H1 (cell line): Measurements from ENCODE around the gene RCBTB1. TPM values are rescaled to one million over a fixed set of nuclear protein-coding genes. Genes with fewer than 3 reads are reported as not detected.
A peak's percentile ranks its signal among the peaks of the same experiment; 100 is the strongest.

Experiments used
- CTCF ChIA-PET: fragments of 300-600 bp; sonication (Branson Sonifier 250); formaldehyde crosslinking; loops from one replicate; lab custom pipeline; 2021; ENCODE audit not compliant: partially characterized antibody; lab: Charles Lee
- POLR2A ChIA-PET: fragments of 300-600 bp; sonication (Branson Sonifier 250); formaldehyde crosslinking; loops from one replicate; lab custom pipeline; 2021; ENCODE audit warnings: inconsistent platforms; ENCODE audit not compliant: partially characterized antibody; lab: Charles Lee
- DNase-seq, 2 experiments: peaks; one replicate each; pipeline versions ENCODE4 v3.0.0 to v3.0.0-alpha.2; 2010 to 2022; ENCODE audit warnings: low spot score in 2 of 2, low read depth in 1 of 2, mixed read lengths in 1 of 2
- FAIRE-seq: peaks from 2 replicates; lab custom pipeline; 2011; peaks lifted over from hg19 to GRCh38; lab: Jason Lieb, UNC
- H2AFZ ChIP-seq: 2 replicates; pipeline ENCODE4 v1.8.1; 2012; ENCODE audit warnings: low read length, inconsistent platforms
- H2AK5ac ChIP-seq: 2 replicates; pipeline ENCODE4 v1.6.1; 2013; ENCODE audit warnings: low read depth, low read length
- H2BK120ac ChIP-seq: replicated peaks from 2 replicates; pipeline ENCODE3; 2013; ENCODE audit warnings: low read depth, low read length, inconsistent platforms
- H2BK12ac ChIP-seq: 2 replicates; pipeline ENCODE4 v1.6.1; 2013; ENCODE audit warnings: low read depth, low read length
- H2BK15ac ChIP-seq: 2 replicates; pipeline ENCODE4 v1.6.1; 2013; ENCODE audit warnings: low read length
- H2BK20ac ChIP-seq: 2 replicates; pipeline ENCODE4 v1.6.1; 2013; ENCODE audit warnings: low read length
- H2BK5ac ChIP-seq: 2 replicates; pipeline ENCODE4 v1.6.1; 2013; ENCODE audit warnings: low read depth, low read length
- H3K14ac ChIP-seq: 2 replicates; pipeline ENCODE4 v1.6.1; 2013; ENCODE audit warnings: inconsistent platforms; ENCODE audit not compliant: insufficient read length
- H3K18ac ChIP-seq: 2 replicates; pipeline ENCODE4 v1.6.1; 2013; ENCODE audit warnings: low read length; ENCODE audit errors: extremely low read depth
- H3K23ac ChIP-seq: 2 replicates; pipeline ENCODE4 v1.6.1; 2013; ENCODE audit warnings: inconsistent platforms; ENCODE audit not compliant: insufficient read length
- H3K23me2 ChIP-seq: 2 replicates; pipeline ENCODE4 v1.6.1; 2013; ENCODE audit warnings: low read depth, low read length
- H3K27ac ChIP-seq: 2 replicates; pipeline ENCODE4 v1.6.1; 2011; ENCODE audit warnings: low read depth, low read length, inconsistent platforms
- H3K27me3 ChIP-seq, 4 experiments: replicated peaks in 1 of 4; 1 replicate in 1 of 4; 2 replicates in 3 of 4; pipeline versions ENCODE4 v1.6.1 to v1.8.1; 2011 to 2013; ENCODE audit warnings: low read length in 3 of 4, mild to moderate bottlenecking in 3 of 4, inconsistent platforms in 2 of 4, mixed read lengths in 2 of 4, moderate library complexity in 1 of 4; ENCODE audit not compliant: control insufficient read depth in 3 of 4, insufficient read depth in 3 of 4; ENCODE audit errors: extremely low read depth in 1 of 4
- H3K36me3 ChIP-seq, 4 experiments: 2 replicates each; pipeline versions ENCODE4 v1.6.1 to v1.8.1; 2011 to 2013; ENCODE audit warnings: mild to moderate bottlenecking in 4 of 4, low read length in 3 of 4, moderate library complexity in 2 of 4, control low read depth in 1 of 4, inconsistent platforms in 1 of 4; ENCODE audit not compliant: insufficient read depth in 4 of 4, control insufficient read depth in 2 of 4
- H3K4ac ChIP-seq: replicated peaks from 2 replicates; pipeline ENCODE3; 2013; ENCODE audit warnings: low read length, low read depth, mixed read lengths, inconsistent platforms; ENCODE audit not compliant: insufficient read length
- H3K4me1 ChIP-seq, 4 experiments: replicated peaks in 1 of 4; 1 replicate in 1 of 4; 2 replicates in 3 of 4; pipeline versions ENCODE4 v1.6.1 to v1.8.1; 2011 to 2013; ENCODE audit warnings: low read length in 3 of 4, inconsistent platforms in 2 of 4, mixed read lengths in 1 of 4; ENCODE audit not compliant: insufficient read depth in 4 of 4, control insufficient read depth in 3 of 4
- H3K4me2 ChIP-seq, 2 experiments: 2 replicates each; pipeline versions ENCODE4 v1.6.1 to v1.8.1; 2011 to 2013; ENCODE audit warnings: low read depth in 2 of 2, low read length in 2 of 2, control low read depth in 1 of 2, inconsistent platforms in 1 of 2, mild to moderate bottlenecking in 1 of 2; ENCODE audit not compliant: insufficient read depth in 1 of 2
- H3K4me3 ChIP-seq, 4 experiments: fragments of 200-600, 300-600 bp in 1 of 4; sonication (generic), shearing (Covaris generic), sonication (Bioruptor Twin) in 1 of 4; 2 replicates each; pipeline versions ENCODE4 v1.5.1 to v1.8.1; 2011 to 2016; ENCODE audit warnings: low read length in 4 of 4, low read depth in 3 of 4, control low read depth in 2 of 4, inconsistent platforms in 2 of 4, mild to moderate bottlenecking in 2 of 4, mixed read lengths in 1 of 4, moderate library complexity in 1 of 4; ENCODE audit not compliant: insufficient read depth in 2 of 4; ENCODE audit errors: extremely low read depth in 1 of 4
- H3K56ac ChIP-seq: replicated peaks from 2 replicates; pipeline ENCODE3; 2013; ENCODE audit warnings: low read depth, mild to moderate bottlenecking, mixed read lengths, low read length, inconsistent platforms; ENCODE audit not compliant: insufficient read length
- H3K79me1 ChIP-seq: 2 replicates; pipeline ENCODE4 v1.6.1; 2013; ENCODE audit warnings: low read depth, low read length, control low read depth
- H3K79me2 ChIP-seq, 2 experiments: 2 replicates each; pipeline versions ENCODE4 v1.6.1 to v1.8.1; 2012 to 2013; ENCODE audit warnings: low read length in 2 of 2, mild to moderate bottlenecking in 2 of 2, inconsistent platforms in 1 of 2; ENCODE audit not compliant: insufficient read depth in 2 of 2, control insufficient read depth in 1 of 2
- H3K9ac ChIP-seq, 4 experiments: replicated peaks in 1 of 4; 1 replicate in 1 of 4; 2 replicates in 3 of 4; pipeline versions ENCODE4 v1.6.1 to v1.8.1; 2011 to 2013; ENCODE audit warnings: low read depth in 3 of 4, low read length in 3 of 4, control low read depth in 2 of 4, mild to moderate bottlenecking in 2 of 4, moderate library complexity in 2 of 4, inconsistent platforms in 1 of 4; ENCODE audit errors: extremely low read depth in 1 of 4
- H3K9me3 ChIP-seq, 2 experiments: 2 replicates each; pipeline versions ENCODE4 v1.6.1 to v1.8.1; 2012 to 2013; ENCODE audit warnings: mild to moderate bottlenecking in 2 of 2, moderate library complexity in 2 of 2, control low read depth in 1 of 2, inconsistent platforms in 1 of 2, low read depth in 1 of 2, low read length in 1 of 2, mixed read lengths in 1 of 2; ENCODE audit not compliant: insufficient read depth in 2 of 2
- H4K20me1 ChIP-seq, 2 experiments: replicated peaks in 1 of 2; 2 replicates each; pipeline versions ENCODE3 to v1.8.1; 2011 to 2013; ENCODE audit warnings: inconsistent platforms in 2 of 2, low read length in 2 of 2, mild to moderate bottlenecking in 1 of 2; ENCODE audit not compliant: insufficient read depth in 2 of 2, control insufficient read depth in 1 of 2
- H4K5ac ChIP-seq: 2 replicates; pipeline ENCODE4 v1.6.1; 2013; ENCODE audit warnings: low read length, low read depth, mixed read lengths, inconsistent platforms; ENCODE audit not compliant: insufficient read length
- H4K8ac ChIP-seq: 2 replicates; pipeline ENCODE4 v1.8.0; 2013; ENCODE audit warnings: mild to moderate bottlenecking, moderate library complexity, low read length, inconsistent platforms; ENCODE audit not compliant: insufficient read depth; ENCODE audit errors: extremely low read depth
- H4K91ac ChIP-seq: replicated peaks from 2 replicates; pipeline ENCODE3; 2013; ENCODE audit warnings: low read length, mixed read lengths, inconsistent platforms; ENCODE audit not compliant: insufficient read length
- ASH2L ChIP-seq: fragments of 200-600, 300-600 bp; sonication (generic); IDR thresholded peaks from one replicate; pipeline ENCODE4 v1.7.1; 2017; ENCODE audit warnings: low read length
- CREB1 ChIP-seq: IDR thresholded peaks from 2 replicates; pipeline ENCODE4 v1.6.1; 2012; ENCODE audit warnings: inconsistent platforms
- HDAC6 ChIP-seq: IDR thresholded peaks from one replicate; pipeline ENCODE4 v1.7.1; 2012; ENCODE audit warnings: low read depth, mild to moderate bottlenecking, inconsistent platforms, low read length, moderate library complexity
- JUN ChIP-seq: IDR thresholded peaks from 2 replicates; pipeline ENCODE4 v1.6.1; 2011; ENCODE audit warnings: low read depth, mild to moderate bottlenecking, improper control_type of control experiment, low read length
- NRF1 ChIP-seq: IDR thresholded peaks from 2 replicates; pipeline ENCODE4 v1.6.1; 2011; ENCODE audit warnings: mild to moderate bottlenecking, low read depth, low read length, improper control_type of control experiment
- POU5F1 ChIP-seq: IDR thresholded peaks from 2 replicates; pipeline ENCODE4 v1.6.1; 2011; ENCODE audit warnings: low read depth, mild to moderate bottlenecking, low read length, moderate library complexity
- RXRA ChIP-seq: IDR thresholded peaks from 2 replicates; pipeline ENCODE4 v1.6.1; 2011; ENCODE audit warnings: low read depth, mild to moderate bottlenecking, low read length, moderate library complexity; ENCODE audit not compliant: insufficient read depth
- SAP30 ChIP-seq: fragments of 300-600 bp; sonication (generic); IDR thresholded peaks from 2 replicates; pipeline ENCODE4 v1.7.1; 2012; ENCODE audit warnings: low read length, moderate library complexity, mild to moderate bottlenecking, inconsistent platforms; ENCODE audit not compliant: insufficient read depth, insufficient replicate concordance
- SIN3A ChIP-seq, 2 experiments: IDR thresholded peaks in 1 of 2; conservative IDR thresholded peaks in 1 of 2; 2 replicates each; pipeline ENCODE4 v1.6.1; 2011 to 2012; ENCODE audit warnings: low read length in 2 of 2, improper control_type of control experiment in 1 of 2, low read depth in 1 of 2, mild to moderate bottlenecking in 1 of 2
- SP4 ChIP-seq: IDR thresholded peaks from 2 replicates; pipeline ENCODE4 v1.6.1; 2012; ENCODE audit warnings: low read length, inconsistent platforms
- TBP ChIP-seq: IDR thresholded peaks from 2 replicates; pipeline ENCODE4 v1.6.1; 2011; ENCODE audit warnings: low read depth, low read length, improper control_type of control experiment
- YY1 ChIP-seq: IDR thresholded peaks from 2 replicates; pipeline ENCODE4 v1.6.1; 2011; ENCODE audit warnings: low read depth, mild to moderate bottlenecking, low read length
- ZNF274 ChIP-seq: IDR thresholded peaks from 2 replicates; pipeline ENCODE4 v1.7.0; 2012; ENCODE audit warnings: low read length, borderline replicate concordance; ENCODE audit errors: extremely low read depth
- WGBS, 2 experiments: shearing (Covaris generic) in 1 of 2; methylation state at CpG; one replicate each; pipeline versions ENCODE4 v1.1.6 to v1.1.7; 2013 to 2015; ENCODE audit warnings: low lambda C conversion rate in 2 of 2, mixed read lengths in 2 of 2, inconsistent platforms in 1 of 2, low coverage in 1 of 2, missing lambda C conversion rate in 1 of 2; ENCODE audit not compliant: insufficient replicate concordance in 2 of 2, insufficient coverage in 1 of 2, insufficient read length in 1 of 2; ENCODE audit errors: extremely low coverage in 1 of 2, missing lambda C conversion rate in 1 of 2; 5-methylcytosine and 5-hydroxymethylcytosine counted together
- polyA plus RNA-seq, 7 experiments: library from polyadenylated mRNA; depleted of rRNA in 3 of 7; stranded (reverse) in 5 of 7; unstranded in 2 of 7; fragments of >200 nt in 5 of 7; fragments of 200-250 nt in 2 of 7; gene quantifications; 1 replicate in 5 of 7; 2 replicates in 1 of 7; 4 replicates in 1 of 7; pipeline versions ENCODE4 v1.2.1 to v1.2.3, GENCODE V29; 2011 to 2013; ENCODE audit warnings: missing spikeins in 2 of 7, mixed read lengths in 2 of 7
- total RNA-seq: library from RNA; stranded (reverse); fragmentation: NEBNext Ultra II Directional; extraction: Animal tissue kit (Norgen Biotek cat#: 25700); gene quantifications from 2 replicates; pipeline ENCODE4 v1.2.1, GENCODE V29; 2021
- TF ChIP-seq, protein P1 (sequence below): IDR thresholded peaks from 2 replicates; pipeline ENCODE4 v1.6.1; 2011; ENCODE audit warnings: low read length, improper control_type of control experiment

Gene RCBTB1
- total and polyA plus RNA-seq, 2 of the 8 experiments (the other 6 are each of a cell fraction or from before 2014, with no cell fraction given), result 13.7 to 29.8 TPM

DNA sequence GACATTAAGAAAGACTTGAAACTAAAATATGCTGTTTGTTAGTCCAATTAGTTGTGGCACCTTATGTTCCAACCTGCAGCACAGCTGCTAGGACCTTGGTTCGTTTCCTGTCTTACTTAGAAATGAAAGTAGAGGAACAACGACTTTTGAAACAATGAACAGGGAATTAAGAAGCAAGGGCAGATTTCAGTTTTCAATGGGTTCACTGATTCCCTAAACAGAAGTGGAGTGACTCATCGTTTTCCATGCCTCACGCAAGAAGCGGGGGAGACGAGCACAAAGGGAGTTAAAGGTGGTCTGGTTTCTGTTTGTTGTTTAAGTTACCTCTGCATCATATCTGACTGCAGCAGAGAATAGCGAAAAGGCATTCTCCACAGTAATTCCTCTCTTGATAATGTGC is 44.8 kb downstream of the RCBTB1 start:
- no peaks in the 10 kb centered on the region for H4K20me1 ChIP-seq
- no peaks in the 10 kb centered on the region for H3K79me2 ChIP-seq
- H4K5ac ChIP-seq, result no peak overlapping the region
- WGBS, 2 experiments, result 79% methylated on average over 7 of the region's 7 CpGs; no CpG with 5 or more reads in 1 of the 2 experiments
- H3K4me3 ChIP-seq, result no peak overlapping the region
- H3K79me1 ChIP-seq, result no peaks in the 10 kb centered on the region
- H3K4me1 ChIP-seq, result no peaks in the 10 kb centered on the region
- H4K91ac ChIP-seq, result no peak overlapping the region
- H3K9ac ChIP-seq, result peak overlapping the region in 1 of 4 experiments; percentile 27; a peak in 1 of 7 replicates
- ChIA-PET CTCF (interaction anchor here (1.0 to 1.6 kb wide), 3 partner anchors 10 to 19 kb away, joined by 4 to 5 read pairs (median 4); no protein-coding TSS in a partner anchor), POLR2A (interaction anchor here (1.6 kb wide), 1 partner anchor 10 kb away, joined by 5 read pairs; no protein-coding TSS in a partner anchor)
- FAIRE-seq, result no peak
- H3K23me2 ChIP-seq, result no peaks in the 10 kb centered on the region
- H2AK5ac ChIP-seq, result no peak overlapping the region
- no peak overlapping the region for H2BK12ac ChIP-seq
- H3K4me2 ChIP-seq, result no peak overlapping the region
- no peak overlapping the region for H4K8ac ChIP-seq
- no peaks in the 10 kb centered on the region for H3K9me3 ChIP-seq
- no peak overlapping the region for H2AFZ ChIP-seq
- no peak overlapping the region for H2BK20ac ChIP-seq
- H3K23ac ChIP-seq, result no peak overlapping the region
- H3K14ac ChIP-seq, result no peak overlapping the region
- peaks cover 3 to 36% (median 11%) of the 10 kb centered on the region in 4 experiments; a peak in 5 of 8 replicates for H3K36me3 ChIP-seq
- H3K4ac ChIP-seq, result no peak overlapping the region
- no peak overlapping the region for H3K27ac ChIP-seq
- H3K56ac ChIP-seq, result no peak overlapping the region
- H3K18ac ChIP-seq, result no peak overlapping the region
- DNase-seq, result no peak
- H2BK5ac ChIP-seq, result no peak overlapping the region
- no peak overlapping the region for H2BK120ac ChIP-seq
- H2BK15ac ChIP-seq, result no peak overlapping the region
- H3K27me3 ChIP-seq, result no peaks in the 10 kb centered on the region
- TF ChIP-seq SAP30, result no peak
- no peak for TF ChIP-seq SP4
- TF ChIP-seq TBP, result no peak
- TF ChIP-seq ASH2L, result no peak
- TF ChIP-seq JUN, result no peak
- no peak for TF ChIP-seq POU5F1
- no peak for TF ChIP-seq NRF1
- TF ChIP-seq, protein P1, sequence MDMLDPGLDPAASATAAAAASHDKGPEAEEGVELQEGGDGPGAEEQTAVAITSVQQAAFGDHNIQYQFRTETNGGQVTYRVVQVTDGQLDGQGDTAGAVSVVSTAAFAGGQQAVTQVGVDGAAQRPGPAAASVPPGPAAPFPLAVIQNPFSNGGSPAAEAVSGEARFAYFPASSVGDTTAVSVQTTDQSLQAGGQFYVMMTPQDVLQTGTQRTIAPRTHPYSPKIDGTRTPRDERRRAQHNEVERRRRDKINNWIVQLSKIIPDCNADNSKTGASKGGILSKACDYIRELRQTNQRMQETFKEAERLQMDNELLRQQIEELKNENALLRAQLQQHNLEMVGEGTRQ, result no peak
- no peak for TF ChIP-seq YY1
- TF ChIP-seq RXRA, result no peak
- TF ChIP-seq CREB1, result no peak
- TF ChIP-seq HDAC6, result no peak
- no peak for TF ChIP-seq ZNF274
- TF ChIP-seq SIN3A (conservative IDR thresholded peaks at IDR 0.05 in 1 of 2, IDR thresholded peaks at IDR 0.05 in 1 of 2; ENCODE audit: low read depth in 1 of 2, low read length in 2 of 2), result no peak
